ENCODE measurements around the gene PGM5.

The PGM5 gene

DNA sequence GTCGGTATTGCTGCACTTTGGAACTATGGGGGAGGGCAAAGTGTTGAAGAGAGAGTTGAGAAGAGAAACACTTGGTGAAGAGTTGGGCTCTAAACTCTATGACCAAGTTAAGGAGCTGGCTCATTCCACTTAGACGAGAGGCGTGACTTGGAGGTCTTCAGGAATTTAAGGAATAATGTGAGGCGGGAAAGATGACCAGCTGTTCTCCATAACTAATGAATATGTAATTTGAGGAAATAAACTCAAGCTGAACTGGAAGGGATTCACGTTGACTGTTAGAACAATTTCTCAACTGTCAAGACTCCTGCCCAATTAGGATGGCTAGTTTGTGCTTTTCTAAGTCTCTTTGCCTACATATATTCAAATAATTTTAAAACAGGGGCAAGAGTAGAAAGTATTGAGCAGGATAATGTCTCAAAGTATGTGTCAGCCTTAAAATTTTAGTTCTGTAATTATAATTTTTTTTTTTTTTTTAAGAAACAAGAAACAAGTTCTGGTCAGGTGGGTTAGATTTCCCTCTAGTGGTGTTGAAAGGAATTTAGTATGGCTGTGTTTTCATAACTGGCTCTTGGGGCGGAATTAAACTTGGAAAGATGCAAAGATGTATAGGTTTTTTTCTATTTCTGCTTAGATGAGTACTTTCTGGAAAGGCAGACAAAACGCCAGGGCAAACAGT lies 150.9 kb downstream of the PGM5 start:
- WGBS (ENCODE audit: insufficient coverage, insufficient read length), result no CpG with 5 or more reads among the region's 7 CpGs
- Histone ChIP-seq H3K4me3 (ENCODE audit: low read length) (no peak overlapping the region), H3K27ac (ENCODE audit: low read length) (no peak overlapping the region), H3K36me3 (ENCODE audit: control insufficient read depth, insufficient read depth, low read length) (no peaks in the 10 kb centered on the region), H3K27me3 (ENCODE audit: control insufficient read depth, insufficient read depth, low read length) (peaks cover 56% of the 10 kb centered on the region), H3K9me3 (ENCODE audit: control insufficient read depth, insufficient read depth, low read length) (no peaks in the 10 kb centered on the region; the same call in 1 of the 2 replicates), H3K4me1 (ENCODE audit: control insufficient read depth, insufficient read depth, low read length) (no peaks in the 10 kb centered on the region)
- no peak for DNase-seq (ENCODE audit: low read depth, low spot score)

- H3K36me3 ChIP-seq (ENCODE audit: control insufficient read depth, insufficient read depth, low read length), result no peaks in the 10 kb centered on the region
- no peak for DNase-seq (ENCODE audit: low read depth, low spot score)
- WGBS (ENCODE audit: insufficient coverage, insufficient read length), result no CpG with 5 or more reads among the region's 2 CpGs
- peaks cover 61% of the 10 kb centered on the region for H3K27me3 ChIP-seq (ENCODE audit: control insufficient read depth, insufficient read depth, low read length)
- no peak overlapping the region for H3K27ac ChIP-seq (ENCODE audit: low read length)
- H3K4me1 ChIP-seq (ENCODE audit: control insufficient read depth, insufficient read depth, low read length), result no peaks in the 10 kb centered on the region
- H3K9me3 ChIP-seq (ENCODE audit: control insufficient read depth, insufficient read depth, low read length), result no peaks in the 10 kb centered on the region; the same call in 1 of the 2 replicates
- no peak overlapping the region for H3K4me3 ChIP-seq (ENCODE audit: low read length)
These were observed 151.4 kb downstream of the PGM5 start for GRCh38 chr9:68507806-68508145.

GRCh38 chr9:68508547-68508946 lies 152.1 kb downstream of the PGM5 start:
- no peak overlapping the region for H3K27ac ChIP-seq (ENCODE audit: low read length)
- no peaks in the 10 kb centered on the region for H3K4me1 ChIP-seq (ENCODE audit: control insufficient read depth, insufficient read depth, low read length)
- DNase-seq (ENCODE audit: low read depth, low spot score), result no peak
- H3K4me3 ChIP-seq (ENCODE audit: low read length), result no peak overlapping the region
- H3K27me3 ChIP-seq (ENCODE audit: control insufficient read depth, insufficient read depth, low read length), result peaks cover 60% of the 10 kb centered on the region
- WGBS (ENCODE audit: insufficient coverage, insufficient read length), result no CpG with 5 or more reads among the region's 2 CpGs
- H3K9me3 ChIP-seq (ENCODE audit: control insufficient read depth, insufficient read depth, low read length), result no peaks in the 10 kb centered on the region; the same call in 1 of the 2 replicates
- H3K36me3 ChIP-seq (ENCODE audit: control insufficient read depth, insufficient read depth, low read length), result no peaks in the 10 kb centered on the region

DNA sequence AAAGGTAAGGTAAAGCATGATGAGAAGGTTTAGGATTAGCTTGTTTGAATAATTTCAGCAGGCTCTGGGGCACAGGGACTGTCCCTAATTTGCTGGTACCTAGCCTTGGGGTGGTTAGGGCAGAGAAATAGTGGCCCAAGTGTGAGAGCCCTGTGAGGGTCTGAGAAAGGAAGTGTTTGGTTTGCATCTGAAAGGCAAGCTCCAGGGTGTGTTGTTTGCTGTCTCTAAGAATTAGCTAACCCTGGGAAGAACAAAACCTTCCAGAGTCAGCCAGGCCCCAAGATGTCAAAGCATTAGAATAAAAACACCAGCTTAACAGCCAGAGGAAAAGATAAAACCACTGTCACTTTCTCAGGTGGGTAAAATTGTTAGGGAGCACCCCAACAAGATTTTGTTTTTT lies 153.3 kb downstream of the PGM5 start:
- H3K9me3 ChIP-seq (ENCODE audit: control insufficient read depth, insufficient read depth, low read length), result no peaks in the 10 kb centered on the region; the same call in 1 of the 2 replicates
- no peaks in the 10 kb centered on the region for H3K4me1 ChIP-seq (ENCODE audit: control insufficient read depth, insufficient read depth, low read length)
- peak; percentile 22 for DNase-seq (ENCODE audit: low read depth, low spot score)
- no peaks in the 10 kb centered on the region for H3K36me3 ChIP-seq (ENCODE audit: control insufficient read depth, insufficient read depth, low read length)
- H3K4me3 ChIP-seq (ENCODE audit: low read length), result no peak overlapping the region
- no peak overlapping the region for H3K27ac ChIP-seq (ENCODE audit: low read length)
- peaks cover 64% of the 10 kb centered on the region for H3K27me3 ChIP-seq (ENCODE audit: control insufficient read depth, insufficient read depth, low read length)

DNA sequence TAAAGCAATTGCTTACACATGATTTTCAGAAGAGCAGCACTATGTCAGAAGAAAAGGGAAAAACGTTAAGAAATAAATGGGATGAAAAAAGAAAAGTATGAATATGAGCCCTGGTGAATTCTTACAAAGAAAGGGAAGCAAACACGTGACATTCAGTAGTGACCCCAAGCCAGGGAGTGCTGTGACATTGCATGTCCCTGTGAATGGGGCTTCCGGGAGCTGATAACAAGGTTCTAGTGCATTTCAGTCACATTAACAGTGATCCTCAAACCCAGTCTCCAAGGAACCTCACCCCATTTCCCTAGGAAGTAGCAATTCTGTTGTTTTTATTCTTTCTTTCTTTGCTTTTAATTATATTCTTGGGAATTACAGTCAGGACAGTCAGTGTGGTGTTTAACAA lies 157.0 kb downstream of the PGM5 start:
- peaks cover 1% of the 10 kb centered on the region; the same call in 1 of the 2 replicates for H3K9me3 ChIP-seq (ENCODE audit: control insufficient read depth, insufficient read depth, low read length)
- peaks cover 4% of the 10 kb centered on the region for H3K4me1 ChIP-seq (ENCODE audit: control insufficient read depth, insufficient read depth, low read length)
- no peaks in the 10 kb centered on the region for H3K36me3 ChIP-seq (ENCODE audit: control insufficient read depth, insufficient read depth, low read length)
- DNase-seq (ENCODE audit: low read depth, low spot score), result no peak
- H3K27me3 ChIP-seq (ENCODE audit: control insufficient read depth, insufficient read depth, low read length), result peaks cover 54% of the 10 kb centered on the region
- no CpG with 5 or more reads among the region's 3 CpGs for WGBS (ENCODE audit: insufficient coverage, insufficient read length)
- H3K4me3 ChIP-seq (ENCODE audit: low read length), result no peak overlapping the region
- H3K27ac ChIP-seq (ENCODE audit: low read length), result no peak overlapping the region

DNA sequence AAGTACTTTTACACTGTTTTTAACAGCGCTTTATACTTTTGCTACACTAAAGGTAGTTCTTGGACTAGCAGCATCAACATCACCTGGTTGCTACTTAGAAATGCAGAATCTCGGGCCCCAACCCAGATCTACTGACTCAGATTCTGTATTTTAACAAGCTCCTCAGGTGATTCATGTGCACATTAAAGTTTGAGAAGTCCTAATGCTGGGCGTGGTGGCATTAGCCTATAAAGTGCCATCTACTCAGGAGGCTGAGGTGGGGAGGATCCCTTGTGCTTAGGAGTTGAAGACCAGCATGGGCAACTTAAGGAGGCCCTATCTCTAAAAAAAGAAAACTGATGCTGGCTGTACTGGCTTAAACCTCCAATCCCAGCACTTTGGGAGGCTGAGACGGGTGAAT lies 157.6 kb downstream of the PGM5 start:
- Histone ChIP-seq H3K4me1 (ENCODE audit: control insufficient read depth, insufficient read depth, low read length) (peaks cover 4% of the 10 kb centered on the region), H3K4me3 (ENCODE audit: low read length) (no peak overlapping the region), H3K9me3 (ENCODE audit: control insufficient read depth, insufficient read depth, low read length) (peaks cover 1% of the 10 kb centered on the region; the same call in 1 of the 2 replicates), H3K27ac (ENCODE audit: low read length) (no peak overlapping the region), H3K36me3 (ENCODE audit: control insufficient read depth, insufficient read depth, low read length) (no peaks in the 10 kb centered on the region), H3K27me3 (ENCODE audit: control insufficient read depth, insufficient read depth, low read length) (peaks cover 48% of the 10 kb centered on the region)
- no peak for DNase-seq (ENCODE audit: low read depth, low spot score)
- no CpG with 5 or more reads among the region's 4 CpGs for WGBS (ENCODE audit: insufficient coverage, insufficient read length)

DNA sequence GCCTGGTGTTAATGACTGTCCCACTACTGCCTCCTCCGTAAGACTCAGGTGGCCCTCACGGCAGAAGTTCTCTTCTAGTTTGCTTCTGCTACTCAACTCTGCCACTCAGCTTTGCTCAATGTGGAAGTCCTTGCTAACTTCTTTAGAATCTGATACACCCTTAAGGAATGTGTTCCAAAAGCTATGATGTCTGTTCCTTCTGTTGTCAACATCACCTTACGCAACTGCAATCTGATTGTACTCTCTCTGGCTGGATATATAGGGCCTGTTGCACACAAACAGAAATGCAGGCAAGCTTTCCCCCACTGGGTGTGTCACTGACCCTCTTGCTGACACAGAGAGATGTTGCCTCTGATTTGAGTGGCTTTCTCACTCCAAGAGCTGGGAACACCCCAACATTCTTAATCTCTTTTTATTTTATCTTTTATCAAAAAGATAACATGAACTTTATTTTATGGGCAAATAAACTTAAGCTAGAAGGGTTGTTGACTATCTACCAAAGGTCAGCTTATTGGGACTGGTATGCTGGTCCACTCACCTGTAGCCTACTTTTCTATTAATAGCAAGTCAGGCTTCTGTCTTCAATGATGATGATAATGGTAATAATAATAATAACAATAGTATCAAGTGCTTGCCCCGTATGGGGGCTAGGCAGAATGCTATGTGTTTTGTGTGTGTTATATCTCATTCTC lies 159.1 kb downstream of the PGM5 start:
- peaks cover 4% of the 10 kb centered on the region for H3K4me1 ChIP-seq (ENCODE audit: control insufficient read depth, insufficient read depth, low read length)
- no peak overlapping the region for H3K4me3 ChIP-seq (ENCODE audit: low read length)
- no CpG with 5 or more reads among the region's 4 CpGs for WGBS (ENCODE audit: insufficient coverage, insufficient read length)
- peaks cover 40% of the 10 kb centered on the region for H3K27me3 ChIP-seq (ENCODE audit: control insufficient read depth, insufficient read depth, low read length)
- DNase-seq (ENCODE audit: low read depth, low spot score), result no peak
- H3K36me3 ChIP-seq (ENCODE audit: control insufficient read depth, insufficient read depth, low read length), result no peaks in the 10 kb centered on the region
- no peak overlapping the region for H3K27ac ChIP-seq (ENCODE audit: low read length)
- peaks cover 1% of the 10 kb centered on the region; the same call in 1 of the 2 replicates for H3K9me3 ChIP-seq (ENCODE audit: control insufficient read depth, insufficient read depth, low read length)

DNA sequence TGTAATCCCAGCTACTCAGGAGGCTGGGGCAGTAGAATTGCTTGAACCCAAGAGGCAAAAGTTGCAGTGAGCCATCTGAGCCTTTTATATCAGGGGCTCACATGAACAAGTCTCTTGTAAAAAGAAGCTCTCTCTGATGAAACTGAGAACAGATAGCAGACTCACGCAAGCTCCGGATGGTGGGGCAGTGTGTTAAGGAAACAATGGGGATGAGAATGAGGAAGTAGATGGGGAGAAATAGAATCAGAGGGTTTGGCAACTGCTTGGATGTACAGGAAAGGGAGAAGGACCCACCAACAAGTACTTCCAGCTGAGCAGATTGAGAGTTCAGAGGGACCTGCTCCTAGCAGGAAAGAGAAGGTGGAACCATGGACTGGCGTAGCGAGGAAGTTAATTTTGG lies 165.7 kb downstream of the PGM5 start:
- Histone ChIP-seq H3K4me1 (ENCODE audit: control insufficient read depth, insufficient read depth, low read length) (no peaks in the 10 kb centered on the region), H3K4me3 (ENCODE audit: low read length) (no peak overlapping the region), H3K27ac (ENCODE audit: low read length) (no peak overlapping the region), H3K27me3 (ENCODE audit: control insufficient read depth, insufficient read depth, low read length) (no peaks in the 10 kb centered on the region), H3K9me3 (ENCODE audit: control insufficient read depth, insufficient read depth, low read length) (peaks cover 1% of the 10 kb centered on the region; the same call in 1 of the 2 replicates), H3K36me3 (ENCODE audit: control insufficient read depth, insufficient read depth, low read length) (no peaks in the 10 kb centered on the region)
- WGBS (ENCODE audit: insufficient coverage, insufficient read length), result no CpG with 5 or more reads among the region's 4 CpGs
- no peak for DNase-seq (ENCODE audit: low read depth, low spot score)

DNA sequence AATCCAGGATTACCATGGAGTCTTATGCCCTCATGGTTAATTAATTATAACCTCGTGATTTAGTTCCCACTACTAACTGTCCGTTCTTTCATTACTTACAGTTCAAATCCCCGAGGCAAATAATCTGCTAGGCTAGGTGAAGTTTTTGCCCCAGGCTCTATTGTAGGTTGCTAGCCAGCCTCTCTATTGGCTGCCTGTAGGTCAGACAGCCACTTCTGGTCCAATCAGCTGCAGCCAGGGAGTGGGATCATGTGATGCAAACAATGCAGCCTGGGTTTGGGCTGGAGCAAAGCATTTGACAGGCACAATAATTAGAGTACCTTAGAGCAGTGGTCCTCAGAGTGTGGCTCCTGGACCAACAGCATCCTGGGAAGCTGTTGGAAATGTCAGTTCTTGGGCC lies 166.5 kb downstream of the PGM5 start:
- no peak for DNase-seq (ENCODE audit: low read depth, low spot score)
- Histone ChIP-seq H3K9me3 (ENCODE audit: control insufficient read depth, insufficient read depth, low read length) (no peaks in the 10 kb centered on the region; the same call in 1 of the 2 replicates), H3K27me3 (ENCODE audit: control insufficient read depth, insufficient read depth, low read length) (no peaks in the 10 kb centered on the region), H3K36me3 (ENCODE audit: control insufficient read depth, insufficient read depth, low read length) (no peaks in the 10 kb centered on the region), H3K4me1 (ENCODE audit: control insufficient read depth, insufficient read depth, low read length) (no peaks in the 10 kb centered on the region), H3K4me3 (ENCODE audit: low read length) (no peak overlapping the region), H3K27ac (ENCODE audit: low read length) (no peak overlapping the region)
- no CpG with 5 or more reads among the region's 3 CpGs for WGBS (ENCODE audit: insufficient coverage, insufficient read length)

- no peak overlapping the region for H3K27ac ChIP-seq (ENCODE audit: low read length)
- no peak overlapping the region for H3K4me3 ChIP-seq (ENCODE audit: low read length)
- no peaks in the 10 kb centered on the region for H3K27me3 ChIP-seq (ENCODE audit: control insufficient read depth, insufficient read depth, low read length)
- no CpG with 5 or more reads among the region's 4 CpGs for WGBS (ENCODE audit: insufficient coverage, insufficient read length)
- no peak for DNase-seq (ENCODE audit: low read depth, low spot score)
- H3K9me3 ChIP-seq (ENCODE audit: control insufficient read depth, insufficient read depth, low read length), result no peaks in the 10 kb centered on the region
- no peaks in the 10 kb centered on the region for H3K36me3 ChIP-seq (ENCODE audit: control insufficient read depth, insufficient read depth, low read length)
- H3K4me1 ChIP-seq (ENCODE audit: control insufficient read depth, insufficient read depth, low read length), result no peaks in the 10 kb centered on the region
These were observed 167.0 kb downstream of the PGM5 start for GRCh38 chr9:68523367-68523936.
